GM19025 (cell line): ENCODE results near the gene GTF3C4.
A peak's percentile ranks its signal among the peaks of the same experiment; 100 is the strongest.

Experiments used
- ATAC-seq: cut with Tn5 transposase; IDR thresholded peaks from one replicate; pipeline ENCODE4 v1.9.1; 2021; ENCODE audit warnings: mild to moderate bottlenecking, low read depth, moderate library complexity; ENCODE audit not compliant: unreplicated experiment

Gene GTF3C4

DNA sequence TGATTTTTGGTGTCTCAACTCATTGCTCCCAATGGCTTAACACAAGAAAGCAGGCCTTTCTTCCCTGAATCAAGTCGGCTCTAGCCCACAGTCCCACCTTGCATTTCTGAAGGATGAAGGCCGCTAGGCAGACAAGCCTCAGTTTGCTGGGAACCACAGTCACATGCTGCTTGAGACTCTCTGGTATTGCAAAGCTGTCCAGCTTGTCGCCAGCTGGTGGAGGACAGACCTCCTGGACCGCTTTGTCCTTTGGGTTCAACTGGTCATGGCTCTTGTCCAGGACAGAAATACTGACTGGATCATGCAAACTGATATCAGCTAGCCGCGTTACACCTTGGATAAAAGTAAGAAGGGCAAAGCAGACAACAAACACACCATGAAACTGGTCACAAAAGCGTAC lies 23.5 kb upstream of the GTF3C4 start:
- no peak for ATAC-seq

DNA sequence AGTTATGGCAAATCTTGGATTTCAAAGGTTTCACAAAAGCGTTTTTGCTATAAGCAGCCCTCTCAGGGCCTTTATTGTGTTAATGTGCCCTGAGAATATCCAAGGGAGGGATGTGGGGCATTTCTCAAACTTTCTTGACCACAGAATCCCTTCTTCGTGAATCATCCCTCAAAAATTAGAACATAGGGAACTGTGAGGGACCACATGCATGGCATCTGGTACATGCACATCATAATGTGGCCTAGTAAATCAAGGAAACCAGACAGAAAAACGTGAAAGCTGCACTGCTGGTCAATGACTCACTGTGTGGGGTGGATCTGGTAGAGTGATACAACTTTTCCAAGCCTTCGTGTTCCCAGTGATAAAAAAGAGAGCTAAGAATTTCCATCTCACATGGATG lies 22.9 kb upstream of the GTF3C4 start:
- ATAC-seq, result no peak

DNA sequence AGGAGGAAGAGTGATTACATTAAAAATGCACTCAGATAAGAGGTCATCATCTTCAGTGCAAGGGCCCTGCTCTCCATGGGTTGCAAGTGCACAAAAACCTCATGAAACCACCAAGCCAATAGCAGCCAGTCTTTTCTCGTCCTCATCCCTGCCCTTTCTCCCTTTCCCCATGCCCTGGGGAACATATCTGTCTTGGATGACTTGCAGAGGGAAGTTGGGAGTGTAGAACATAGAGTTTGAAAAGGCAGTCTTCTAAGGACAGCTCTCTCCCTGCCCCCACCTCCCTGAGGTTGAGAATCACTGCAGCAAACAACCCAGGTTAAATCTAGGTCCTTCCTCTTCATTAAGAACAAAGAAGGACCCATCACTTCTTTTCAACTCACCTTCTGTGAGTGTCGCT lies 22.5 kb upstream of the GTF3C4 start:
- no peak for ATAC-seq

DNA sequence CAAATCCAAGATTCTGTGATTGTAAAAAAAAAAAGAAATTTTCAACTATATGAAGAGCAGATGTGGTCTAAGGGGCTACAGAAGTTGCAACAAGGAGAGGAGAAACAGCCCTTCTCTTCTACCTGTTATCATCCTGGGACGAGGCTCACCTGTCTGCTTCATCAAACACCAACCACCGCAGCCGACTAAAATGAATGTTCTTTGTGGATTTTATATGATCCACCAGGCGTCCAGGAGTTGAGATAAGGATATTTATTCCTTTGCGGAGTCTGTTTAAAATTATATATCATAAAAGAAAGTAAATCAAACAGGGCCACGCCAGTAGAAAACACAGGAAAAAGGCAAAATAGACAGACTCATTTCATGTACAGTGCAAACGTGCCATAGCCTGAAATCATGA lies 22.0 kb upstream of the GTF3C4 start:
- no peak for ATAC-seq

DNA sequence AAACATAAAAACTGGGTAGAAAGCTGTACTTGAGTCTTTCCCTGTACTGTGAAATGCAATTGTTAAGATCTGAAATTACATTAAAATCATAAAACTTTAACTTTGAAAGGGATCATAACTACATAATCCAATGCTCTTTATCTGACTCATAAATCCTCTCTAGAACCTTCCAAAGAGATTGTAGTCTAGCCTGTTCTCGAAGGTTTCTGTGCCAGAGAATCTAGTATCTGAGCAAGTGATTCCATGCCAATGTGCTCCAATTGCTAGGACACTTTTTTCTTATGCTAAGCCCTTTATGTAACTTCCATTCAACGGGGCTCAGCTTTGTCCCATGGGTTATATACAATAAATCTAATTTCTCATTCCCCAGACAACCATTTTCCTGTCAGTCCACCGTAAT lies 21.6 kb upstream of the GTF3C4 start:
- ATAC-seq, result no peak

DNA sequence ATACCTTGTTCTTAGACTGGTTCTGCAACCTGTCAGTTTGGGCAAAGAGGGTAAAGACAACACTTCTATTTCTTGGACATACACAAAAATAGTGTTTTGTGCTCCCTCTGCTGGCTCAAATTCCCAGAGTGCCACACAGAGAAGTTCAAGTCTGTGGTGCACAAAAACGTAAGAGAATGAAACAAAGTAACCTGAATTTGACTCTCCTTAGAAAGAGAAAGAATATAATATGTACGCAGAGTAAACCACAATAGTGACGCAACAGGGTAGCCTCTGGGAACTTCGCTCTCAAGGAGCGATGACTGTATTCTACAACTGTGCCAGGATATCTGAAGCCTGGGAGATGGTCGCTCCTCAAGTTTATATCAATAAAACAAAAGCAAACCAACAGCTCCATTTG lies 19.0 kb upstream of the GTF3C4 start:
- no peak for ATAC-seq

DNA sequence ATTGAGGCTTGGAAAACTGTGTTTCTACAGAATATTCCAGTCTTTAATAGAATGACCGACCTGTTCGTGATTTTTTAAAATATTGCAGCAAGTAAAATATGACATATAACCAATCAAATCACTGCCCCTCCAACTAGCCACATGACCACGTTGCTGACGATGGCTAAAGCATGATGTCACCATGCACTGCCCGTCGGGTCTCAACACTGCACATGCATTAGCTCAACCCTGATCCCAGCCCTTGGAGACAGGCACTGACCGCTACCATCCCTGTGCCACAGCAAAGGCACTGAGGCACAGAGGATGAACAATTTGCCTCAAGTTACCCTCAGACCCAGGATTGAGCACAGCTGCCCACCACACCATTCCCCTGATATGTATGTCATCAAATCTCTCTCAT lies 14.0 kb upstream of the GTF3C4 start:
- no peak for ATAC-seq

DNA sequence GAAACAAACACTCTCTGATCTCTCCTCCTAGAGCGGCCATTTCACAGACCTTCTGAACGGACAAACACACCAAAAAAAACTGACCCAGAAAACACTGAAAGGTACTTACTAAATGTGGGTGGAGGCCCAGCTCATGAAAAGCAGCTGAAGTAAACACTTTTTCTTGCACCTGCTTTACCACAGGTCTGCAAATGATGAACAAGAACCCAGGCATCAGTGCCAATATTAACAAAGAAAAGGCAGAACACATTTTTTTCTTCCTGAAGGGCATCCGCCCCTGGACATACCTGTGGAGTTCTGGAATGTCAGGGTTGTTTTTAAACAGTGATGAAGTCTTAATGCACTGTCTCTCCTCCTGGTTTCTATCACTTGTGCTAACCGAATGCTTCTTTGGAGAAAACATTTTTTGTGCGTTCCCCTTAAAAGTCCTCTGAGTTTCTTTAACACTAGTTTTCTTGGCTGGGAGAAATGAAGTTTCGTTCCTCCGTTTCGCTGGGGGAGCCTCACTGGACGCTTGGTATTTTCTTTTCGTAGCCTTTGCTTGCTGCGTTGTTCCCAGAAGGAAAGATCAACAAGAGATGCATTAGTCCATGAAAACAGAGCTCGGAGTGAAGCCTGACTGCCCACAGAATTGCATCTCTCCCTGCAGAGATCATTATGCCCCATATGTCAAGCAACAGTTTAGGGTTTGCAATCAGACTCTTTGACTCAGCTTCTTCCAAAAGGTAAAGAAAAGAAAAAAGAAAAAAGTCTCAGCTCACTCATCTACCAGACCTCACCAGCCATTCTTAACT lies 7.9 kb upstream of the GTF3C4 start:
- ATAC-seq, result no peak

DNA sequence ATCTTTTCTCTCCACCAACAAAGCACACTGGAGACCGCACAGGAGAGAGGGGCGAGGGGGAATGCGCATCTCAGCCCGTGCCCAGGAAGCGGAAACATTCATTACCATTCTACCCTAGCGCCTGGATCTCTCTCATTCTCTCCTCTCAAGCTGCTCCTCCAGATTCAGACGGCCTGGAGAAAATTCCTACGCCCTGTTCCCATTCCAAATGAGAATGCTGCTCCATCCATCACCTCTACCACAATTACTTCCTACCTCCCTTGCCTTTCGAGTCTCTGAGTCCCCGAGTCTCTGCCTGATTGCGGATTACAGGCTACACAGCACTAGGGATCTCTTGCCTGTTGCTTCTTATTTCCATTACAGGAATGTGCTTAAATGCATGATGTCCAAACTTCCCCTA lies 7.1 kb upstream of the GTF3C4 start:
- no peak for ATAC-seq

DNA sequence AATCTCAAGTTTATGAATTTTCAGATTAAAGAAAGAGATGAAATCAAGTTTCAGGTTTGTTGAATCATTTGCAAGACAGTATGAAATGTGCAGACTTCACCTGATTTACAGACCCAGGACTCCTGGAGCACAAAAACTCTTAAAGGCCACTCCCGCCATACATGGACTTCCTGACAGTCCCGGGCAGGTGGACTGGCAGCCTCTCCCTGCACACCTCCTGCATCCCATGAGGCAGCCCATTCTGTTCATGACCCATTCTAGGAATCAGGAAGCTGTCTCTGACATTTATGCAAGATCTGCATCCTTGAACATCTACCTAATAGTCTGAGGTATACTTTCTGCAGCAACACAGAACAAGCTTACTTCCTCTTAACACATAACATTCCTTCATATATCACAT lies 6.4 kb upstream of the GTF3C4 start:
- ATAC-seq, result no peak

DNA sequence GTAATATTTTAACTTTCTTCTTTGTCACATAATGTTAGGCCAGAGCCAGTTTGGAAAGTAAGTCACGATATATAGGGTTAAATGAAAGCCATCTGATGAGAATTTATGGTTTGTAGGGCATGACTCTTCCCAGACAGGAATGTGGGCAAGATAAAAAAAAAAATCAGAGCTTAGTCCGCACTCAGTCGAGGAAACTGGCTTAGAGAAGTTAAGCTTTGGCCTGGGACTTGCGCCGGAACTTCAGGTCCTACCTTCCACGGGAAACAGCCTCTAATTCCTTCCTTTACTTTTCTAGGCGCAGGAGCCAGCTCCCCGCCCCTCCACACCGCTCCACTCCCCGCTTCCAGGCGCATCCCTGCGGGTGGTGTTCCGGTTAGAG lies 956 bp upstream of the GTF3C4 start:
- no peak for ATAC-seq

DNA sequence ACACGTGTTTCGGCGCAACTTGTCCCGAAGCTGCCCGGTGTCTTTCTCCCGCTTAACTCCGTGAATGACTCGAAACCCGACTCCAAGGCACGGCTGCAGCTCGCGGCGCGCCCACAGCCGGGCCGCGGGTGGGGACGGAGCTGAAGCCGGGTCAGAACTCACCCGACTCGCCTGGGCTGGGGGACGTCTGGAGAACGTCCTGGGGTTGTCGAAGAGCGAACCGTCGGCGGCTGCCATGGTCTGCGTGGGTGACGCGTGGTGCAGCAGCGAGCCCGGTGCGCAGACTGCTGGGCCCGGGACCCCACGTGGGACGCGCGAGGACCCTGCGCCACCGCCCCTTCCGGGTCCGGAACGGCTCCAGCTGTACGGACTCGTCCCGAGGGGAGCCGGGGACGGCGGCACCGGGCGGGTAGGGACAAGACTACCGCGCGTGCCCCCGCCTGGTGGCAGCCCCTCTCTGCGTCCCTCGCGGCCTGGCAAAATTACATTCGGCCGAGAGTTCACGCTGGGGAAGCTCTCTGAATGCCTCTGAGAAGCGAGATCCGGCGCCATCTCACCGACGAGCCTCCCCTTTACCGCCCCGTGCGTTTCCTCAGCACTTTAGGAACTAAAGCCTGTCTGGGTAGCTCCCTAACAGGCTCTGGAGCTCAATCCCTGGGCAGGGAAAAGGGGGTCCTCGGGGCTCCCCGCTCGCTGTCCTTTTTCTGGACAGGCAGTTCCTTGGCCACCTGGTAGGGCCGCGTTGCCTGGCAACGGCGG lies 387 bp upstream of the GTF3C4 start, which contains the start of gene DDX31:
DDX31 (minus strand) TSS at position 286 of the 759 bp plus-strand sequence; CDS start at position 237, 49 bp downstream.
- ATAC-seq, result peak; percentile 80

DNA sequence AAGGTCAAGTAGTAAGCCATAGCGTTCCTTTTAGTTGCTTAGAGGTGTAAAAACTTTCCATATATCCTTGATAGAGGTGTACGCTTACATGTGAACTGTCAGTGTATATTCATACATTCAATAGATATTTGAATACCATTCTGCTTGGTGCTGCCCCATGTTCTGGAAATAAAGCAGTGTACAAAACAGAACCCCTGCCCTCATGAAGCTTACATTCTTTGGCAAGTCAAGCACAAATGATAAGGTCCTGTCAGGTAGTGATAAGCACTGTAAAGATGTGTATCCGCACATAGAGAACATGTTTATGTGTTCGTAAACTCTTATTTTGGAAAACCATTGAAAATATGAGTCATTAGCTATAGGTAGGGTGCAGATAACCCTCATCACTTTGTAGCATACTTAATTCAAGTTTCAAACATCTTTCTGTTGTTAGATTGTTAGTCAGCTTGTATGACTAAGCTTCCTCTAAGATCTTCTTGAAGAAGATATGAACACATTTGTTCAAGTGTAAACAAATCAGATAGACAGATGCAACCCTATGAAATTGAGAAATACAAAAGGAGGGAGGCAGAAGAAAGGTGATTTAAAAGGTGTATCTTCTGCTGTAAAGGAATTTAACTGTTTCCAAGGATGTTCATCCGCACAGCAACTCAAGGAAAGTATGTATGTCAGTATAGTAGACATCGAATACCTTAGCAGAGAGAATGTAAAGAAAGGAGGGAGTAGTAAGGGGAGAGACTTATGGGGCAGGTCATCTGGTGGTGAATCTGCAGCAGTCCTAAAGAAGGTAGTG lies 1.6 kb downstream of the GTF3C4 start:
- no peak for ATAC-seq

DNA sequence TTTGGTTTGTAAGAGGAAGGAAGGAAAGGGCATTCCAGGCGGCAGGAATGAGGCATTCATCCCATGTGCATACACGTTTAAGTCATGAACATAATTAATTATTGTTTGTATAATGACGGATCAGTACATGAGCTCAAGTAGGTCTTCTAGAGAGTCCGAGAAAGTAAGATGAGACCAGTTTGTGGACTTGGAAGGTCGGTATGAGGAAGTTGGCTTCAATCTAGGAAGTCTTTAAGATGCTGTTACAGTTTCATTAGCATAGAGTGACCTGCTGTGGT lies 2.1 kb downstream of the GTF3C4 start:
- no peak for ATAC-seq

DNA sequence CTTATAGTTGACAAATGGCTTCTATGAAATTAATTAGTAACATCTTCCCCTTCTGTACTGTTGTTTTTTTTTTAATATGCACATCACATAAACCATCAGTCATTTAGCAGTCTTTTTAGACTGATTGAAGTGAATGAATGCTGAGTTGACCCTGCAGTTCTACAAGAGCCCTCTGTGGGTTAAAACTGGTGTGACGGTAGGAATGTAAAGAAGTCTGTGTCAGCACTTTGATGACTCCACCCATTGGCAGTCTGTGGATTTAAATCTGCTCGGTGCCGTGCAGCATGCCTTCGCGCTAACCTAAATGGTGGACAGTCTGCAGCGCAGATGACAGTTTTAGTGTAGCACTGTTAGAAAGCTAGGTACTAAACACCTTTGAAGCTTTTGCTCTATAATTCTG lies 3.1 kb downstream of the GTF3C4 start:
- no peak for ATAC-seq

DNA sequence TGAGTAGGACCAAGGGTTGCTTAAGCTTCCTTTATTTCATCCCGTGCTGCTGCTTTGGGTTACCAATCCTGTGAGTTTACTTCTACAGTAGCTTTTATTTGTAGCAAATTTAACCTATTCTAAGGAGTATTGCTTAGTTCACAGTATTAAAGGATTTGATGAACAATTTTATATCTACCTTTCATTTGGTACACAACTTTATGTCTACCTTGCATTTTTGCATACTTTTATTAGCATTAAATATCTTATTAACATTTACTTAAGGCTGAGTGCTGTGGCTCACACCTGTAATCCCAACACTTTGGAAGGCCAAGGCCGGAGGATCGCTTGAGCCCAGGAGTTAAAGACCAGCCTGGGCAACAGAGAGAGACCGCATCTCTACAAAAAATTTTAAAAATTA lies 4.2 kb downstream of the GTF3C4 start:
- ATAC-seq, result no peak

DNA sequence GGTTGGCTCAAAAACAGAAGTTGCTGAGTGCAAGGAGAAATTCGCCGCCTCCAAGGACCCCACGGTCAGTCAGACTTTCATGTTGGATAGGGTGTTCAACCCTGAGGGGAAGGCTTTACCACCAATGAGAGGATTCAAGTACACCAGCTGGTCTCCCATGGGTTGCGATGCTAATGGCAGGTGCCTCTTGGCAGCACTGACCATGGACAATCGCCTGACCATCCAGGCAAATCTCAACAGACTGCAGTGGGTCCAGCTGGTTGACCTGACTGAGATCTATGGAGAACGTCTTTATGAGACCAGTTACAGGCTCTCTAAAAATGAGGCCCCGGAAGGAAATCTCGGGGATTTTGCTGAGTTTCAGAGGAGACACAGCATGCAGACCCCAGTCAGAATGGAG lies 7.7 kb downstream of the GTF3C4 start:
- ATAC-seq, result no peak

DNA sequence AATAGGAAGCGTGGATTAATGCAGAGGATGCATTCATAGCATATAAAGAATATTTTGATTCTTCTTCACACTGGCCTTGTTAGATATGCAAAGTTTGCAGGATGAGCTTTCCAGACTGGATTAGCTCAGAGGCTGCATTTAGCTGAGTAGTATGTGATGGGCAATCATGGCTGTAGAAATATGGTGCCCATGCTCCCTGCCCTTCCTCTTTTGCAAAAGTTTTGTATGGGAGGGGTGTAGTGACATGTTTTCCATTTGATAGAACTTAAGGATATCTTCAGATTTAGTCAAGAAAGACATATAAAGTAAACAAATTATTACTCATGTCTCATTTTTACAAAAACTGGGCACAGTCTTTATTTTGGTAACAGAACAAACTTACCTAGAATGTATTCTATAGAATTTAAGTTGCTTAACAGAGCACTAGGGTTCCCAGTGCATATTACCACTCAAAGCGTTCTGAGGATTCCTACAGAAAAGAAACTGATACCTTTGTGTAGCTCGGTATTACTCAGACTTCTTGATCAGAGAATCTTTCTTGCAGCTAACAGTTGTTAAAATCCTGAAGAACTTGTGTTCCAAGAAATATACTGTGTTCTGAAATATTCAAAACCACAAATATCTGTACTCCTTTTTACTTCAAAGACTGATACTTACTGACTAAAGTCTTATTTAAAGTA lies 9.8 kb downstream of the GTF3C4 start:
- ATAC-seq, result no peak

DNA sequence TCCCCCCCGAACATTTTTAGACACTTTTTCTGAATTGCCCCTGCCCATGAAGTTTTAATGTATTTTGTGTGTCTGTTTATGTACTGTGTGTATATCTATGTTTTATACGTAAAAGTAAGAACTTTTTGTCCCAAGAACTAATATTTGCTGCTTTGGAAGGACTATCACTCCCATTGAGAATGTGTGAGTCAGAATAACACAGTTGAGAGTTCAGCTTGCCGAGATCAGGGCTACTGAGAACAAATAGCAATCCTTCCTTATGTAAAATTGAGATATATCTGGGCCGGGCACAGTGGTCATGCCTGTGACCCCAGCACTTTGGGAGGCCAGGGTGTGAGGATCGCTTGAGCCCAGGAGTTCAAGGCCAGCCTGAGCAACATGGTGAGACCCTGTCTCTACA lies 11.3 kb downstream of the GTF3C4 start:
- ATAC-seq, result no peak

DNA sequence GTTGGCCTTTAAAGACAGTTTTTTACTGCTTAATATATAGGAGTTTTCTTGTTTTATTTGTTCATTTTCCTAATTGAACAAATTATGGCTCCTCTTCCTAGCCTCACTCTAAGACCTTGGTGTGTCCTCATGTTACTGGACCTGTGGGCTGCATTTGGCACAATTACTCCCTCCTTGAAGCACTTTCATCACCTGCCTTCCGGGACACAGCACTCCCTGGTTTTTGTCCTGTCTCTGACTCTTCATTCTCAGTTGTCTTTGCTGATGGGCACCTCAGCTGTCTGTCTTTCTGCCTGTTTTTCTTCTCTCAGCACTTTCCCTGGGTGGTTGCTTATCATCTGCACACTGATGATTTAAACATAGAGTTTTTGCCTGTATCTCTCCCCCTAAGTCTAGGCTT lies 13.6 kb downstream of the GTF3C4 start:
- ATAC-seq, result no peak

DNA sequence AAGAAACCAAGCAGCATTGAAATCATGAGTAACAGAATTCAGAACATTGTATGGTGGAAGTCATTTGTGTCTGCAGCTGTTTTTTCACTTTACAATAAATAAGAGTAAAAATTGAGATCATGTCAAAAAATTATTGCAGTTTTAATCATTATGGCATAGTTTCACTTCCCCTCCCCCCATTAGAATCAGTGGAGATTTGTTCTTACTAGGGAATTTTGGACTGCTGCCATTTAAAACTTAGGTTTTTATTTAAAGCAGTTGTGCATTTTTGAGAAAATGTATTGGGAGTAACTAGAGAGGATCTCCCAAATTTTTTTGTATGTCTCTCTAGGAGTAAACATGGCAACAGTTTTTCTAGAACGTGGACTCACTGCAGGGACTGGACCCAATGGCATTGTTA lies 20.4 kb downstream of the GTF3C4 start:
- ATAC-seq, result no peak
